ENCODE measurements around the gene SUSD3.

Gene SUSD3

DNA sequence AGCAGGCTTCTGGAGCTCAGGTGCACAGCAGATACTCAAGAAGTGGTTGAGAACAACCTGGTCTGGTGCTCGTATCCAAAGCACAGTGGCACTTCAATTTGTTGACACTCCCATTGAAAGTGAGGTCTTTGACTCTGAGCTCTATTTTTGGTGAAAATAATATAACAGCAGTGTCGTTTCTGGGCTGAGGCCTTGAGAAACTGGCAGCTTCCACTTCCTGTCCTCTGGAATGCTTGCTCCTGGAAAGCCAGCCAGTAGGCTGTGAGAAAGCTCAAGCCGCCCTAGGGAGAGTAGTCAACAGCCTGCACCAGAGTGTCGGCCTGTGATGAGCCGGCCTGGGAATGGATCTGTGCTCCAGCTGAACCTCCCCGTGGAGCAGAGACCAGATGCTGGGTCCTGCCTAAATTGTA is 6.8 kb upstream of the SUSD3 start:
- DNase-seq (ENCODE audit: low read depth in 1 of 2, low spot score in 1 of 2) = no peak

DNA sequence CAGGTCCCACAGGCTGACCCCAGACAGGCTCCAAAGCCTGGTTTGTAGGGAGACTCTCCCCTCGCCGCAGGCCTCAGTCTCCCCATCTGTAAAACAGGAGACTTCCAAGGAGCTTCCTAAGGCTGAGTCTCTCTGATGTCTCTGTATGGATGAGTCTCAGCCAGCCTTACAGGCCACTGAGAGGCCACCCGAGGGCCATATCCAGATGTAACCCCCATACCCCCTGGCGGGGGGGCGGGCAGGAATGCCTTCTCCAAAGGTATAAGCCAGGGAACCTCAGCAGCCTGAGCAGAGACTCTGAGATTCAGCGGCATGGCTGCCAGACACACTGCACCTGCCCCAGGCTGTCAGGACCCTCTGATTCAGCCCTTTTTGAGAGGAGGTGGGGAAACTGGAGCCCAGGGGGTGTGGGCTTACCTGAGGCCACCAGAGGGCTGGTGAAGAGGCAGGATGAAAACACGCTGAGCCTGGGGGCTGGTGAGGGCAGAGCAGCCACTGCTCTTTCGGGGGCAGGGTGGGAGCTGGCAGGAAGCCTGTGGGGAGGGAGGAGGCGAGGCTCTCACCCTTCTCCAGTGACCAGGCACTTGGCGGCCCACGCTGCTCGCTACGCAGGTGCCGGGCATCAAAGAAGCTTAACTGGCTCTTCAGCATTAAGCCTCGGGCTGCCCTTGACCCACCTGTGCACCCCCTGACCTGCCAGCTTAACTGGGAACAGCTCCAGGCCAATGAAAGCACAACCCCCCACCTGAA is 5.5 kb upstream of the SUSD3 start:
- no peak for DNase-seq (ENCODE audit: low read depth in 1 of 2, low spot score in 1 of 2)

DNA sequence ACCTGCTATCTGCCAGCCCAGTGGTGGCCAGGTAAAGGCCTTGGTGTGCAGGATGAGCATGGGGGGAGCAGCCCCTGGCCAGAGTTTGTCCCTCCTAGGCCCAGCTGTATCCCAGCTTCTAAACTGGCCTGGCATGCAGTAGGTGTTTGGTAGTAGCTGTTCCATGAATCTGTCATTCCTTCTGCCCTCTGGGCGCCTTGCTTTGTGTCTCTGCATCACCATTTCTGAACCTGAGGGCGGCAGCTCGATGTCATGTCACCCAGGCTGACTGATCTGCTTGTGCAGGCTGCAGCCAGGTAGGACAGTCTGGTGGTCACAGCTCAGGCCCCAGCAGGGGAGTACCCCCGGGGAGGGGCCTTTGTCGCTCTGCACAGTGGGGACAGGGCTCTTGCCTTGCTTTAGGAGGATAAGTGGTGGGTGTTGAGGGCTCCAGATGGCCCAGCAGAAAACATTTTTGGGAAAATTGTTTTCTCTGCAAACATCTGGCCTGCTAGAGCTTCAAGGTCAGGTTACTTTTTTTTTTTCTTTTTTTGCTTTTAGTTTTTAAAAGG is 4.6 kb upstream of the SUSD3 start:
- DNase-seq (ENCODE audit: low read depth in 1 of 2, low spot score in 1 of 2) = no peak

DNA sequence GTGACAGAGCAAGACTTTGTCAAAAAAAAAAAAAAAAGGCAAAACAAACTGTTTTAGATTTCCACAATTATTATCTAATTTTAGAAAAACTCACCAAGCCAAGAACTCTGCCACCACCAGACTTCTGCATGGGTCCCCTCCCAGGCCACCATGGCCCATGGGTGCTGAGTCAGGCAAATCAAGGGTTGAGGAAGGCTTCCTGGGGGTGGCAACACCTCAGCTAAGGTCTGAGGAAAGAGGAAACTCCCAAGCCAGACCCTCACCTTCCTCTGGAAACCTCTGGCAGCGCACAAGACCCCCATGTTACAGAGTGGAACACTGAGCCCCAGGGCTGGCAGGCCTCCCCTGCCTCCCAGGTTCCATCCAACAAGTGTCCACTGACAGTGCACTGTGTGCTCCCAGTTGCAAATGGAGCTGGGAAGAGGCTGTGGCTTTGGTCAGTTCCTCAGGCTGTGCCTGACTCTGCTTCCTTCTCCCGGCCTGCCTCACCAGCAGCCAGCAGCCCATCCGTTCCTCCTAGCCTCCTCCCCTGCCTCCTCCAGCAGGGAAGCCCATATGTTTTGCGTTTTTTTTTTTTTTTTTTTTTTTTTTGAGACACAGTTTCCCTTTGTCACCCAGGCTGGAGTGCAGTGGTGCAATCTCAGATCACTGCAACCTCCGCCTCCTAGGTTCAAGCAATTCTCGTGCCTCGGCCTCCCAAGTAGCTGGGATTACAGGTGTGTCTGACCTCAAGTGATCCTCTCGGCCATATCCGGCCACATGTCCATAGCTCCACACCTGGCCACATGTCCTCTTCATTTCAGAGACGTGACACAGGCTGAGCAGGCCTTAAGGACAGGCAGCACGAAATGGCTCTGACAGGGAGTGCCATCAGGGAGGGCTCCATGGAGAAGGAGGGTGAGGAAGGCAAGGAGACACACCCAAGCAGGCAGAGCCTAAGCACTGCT is 3.5 kb upstream of the SUSD3 start:
- no peak for DNase-seq (ENCODE audit: low read depth in 1 of 2, low spot score in 1 of 2)

DNA sequence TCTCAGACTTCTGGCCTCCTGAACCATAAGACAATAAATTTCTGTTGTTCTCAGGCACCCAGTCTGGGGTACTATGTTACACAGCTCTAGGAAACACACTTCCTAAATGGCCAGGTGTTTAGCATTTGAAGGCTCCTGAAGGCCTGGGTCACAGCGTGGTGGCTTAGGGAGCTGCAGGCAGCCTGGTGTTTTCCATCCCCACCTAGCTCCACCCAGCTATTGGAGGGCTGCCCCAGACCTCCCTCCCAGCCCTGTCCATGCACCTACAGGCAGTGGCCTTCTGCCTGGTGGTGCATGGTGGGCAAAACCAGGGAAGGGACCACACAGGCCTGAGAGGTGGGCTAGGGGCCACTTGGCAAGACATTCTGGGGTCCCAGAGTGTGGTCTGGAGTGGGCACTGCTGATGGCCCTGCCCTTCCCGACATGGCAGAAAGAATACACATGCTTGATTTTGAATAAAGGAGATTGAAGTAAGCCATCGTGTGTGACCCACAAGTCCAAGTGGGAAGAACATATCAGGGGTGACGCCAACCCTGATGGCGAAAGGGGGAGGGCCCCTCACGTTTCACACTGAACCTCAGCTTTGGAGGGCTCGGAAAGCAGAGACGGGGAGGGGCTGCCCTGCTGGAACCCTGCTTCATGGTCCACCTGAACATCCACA is 1.3 kb upstream of the SUSD3 start:
- DNase-seq (ENCODE audit: low read depth in 1 of 2, low spot score in 1 of 2) = no peak

DNA sequence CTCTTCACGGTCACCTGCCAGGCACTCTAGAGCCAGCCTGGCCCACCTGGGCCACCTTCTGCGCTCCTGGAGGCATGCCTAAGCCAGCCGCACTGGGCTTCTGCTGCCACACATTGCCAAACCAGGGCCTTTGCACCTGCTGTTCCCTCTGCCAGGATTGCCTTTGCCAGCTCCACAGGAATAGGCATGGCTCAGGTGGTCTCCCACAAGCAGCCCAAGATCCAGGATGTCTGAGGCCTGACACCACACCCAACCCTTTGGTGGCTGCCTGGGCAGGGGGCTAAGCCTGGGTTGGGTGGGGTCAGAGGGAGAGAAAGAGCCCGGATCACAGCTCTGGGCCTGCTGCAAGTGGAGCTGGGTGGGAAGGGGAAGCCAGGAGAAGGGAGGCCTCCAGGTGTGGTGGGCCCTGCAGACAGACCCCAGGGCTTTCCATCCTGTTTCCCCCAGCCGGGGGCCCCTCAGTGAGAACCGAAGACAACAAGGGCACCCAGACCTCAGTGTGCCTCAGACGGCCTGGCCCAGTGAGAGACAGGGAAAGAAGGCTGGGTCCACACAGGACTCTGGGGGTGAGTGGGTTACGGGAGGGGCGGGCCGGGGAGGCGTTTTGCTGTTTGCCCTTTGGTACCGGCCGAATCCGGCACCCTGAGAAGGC is 672 bp upstream of the SUSD3 start:
- DNase-seq (ENCODE audit: low read depth in 1 of 2, low spot score in 1 of 2) = no peak

DNA sequence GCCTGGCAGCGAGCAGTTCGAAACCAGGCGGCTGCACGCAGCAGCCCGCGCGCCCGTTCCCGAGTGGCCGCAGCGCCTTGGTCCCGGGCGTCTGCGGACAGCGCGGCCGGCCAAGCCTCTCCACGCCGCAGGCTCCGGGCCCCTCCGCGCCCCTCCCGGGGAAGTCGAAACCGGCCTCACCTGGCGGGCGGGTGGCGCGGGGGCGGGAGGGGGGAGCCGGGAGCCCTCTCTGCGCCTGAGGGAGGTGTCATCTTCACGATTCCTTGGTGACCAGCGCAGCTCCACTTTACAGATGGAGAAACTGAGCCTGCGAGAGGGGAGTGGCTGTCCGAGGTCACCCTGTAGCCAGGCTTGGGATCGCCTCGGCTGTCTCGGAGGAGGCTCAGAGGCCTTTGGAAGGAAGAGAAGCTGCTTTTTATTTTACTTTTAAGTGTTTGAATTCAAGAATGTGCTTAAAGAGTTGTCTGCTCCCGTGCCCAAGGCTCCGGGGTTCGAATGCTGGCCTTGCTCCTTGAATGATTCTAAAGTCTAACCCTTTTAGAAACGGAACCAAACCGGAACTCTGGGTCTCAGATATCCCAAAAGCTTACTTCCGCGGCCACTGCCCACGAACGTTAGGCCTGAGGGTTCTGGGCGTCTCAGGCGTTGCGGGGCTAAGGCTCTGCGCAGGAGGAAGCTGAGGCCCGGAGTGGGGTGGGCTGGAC is 662 bp downstream of the SUSD3 start:
- no peak for DNase-seq (ENCODE audit: low read depth in 1 of 2, low spot score in 1 of 2)

DNA sequence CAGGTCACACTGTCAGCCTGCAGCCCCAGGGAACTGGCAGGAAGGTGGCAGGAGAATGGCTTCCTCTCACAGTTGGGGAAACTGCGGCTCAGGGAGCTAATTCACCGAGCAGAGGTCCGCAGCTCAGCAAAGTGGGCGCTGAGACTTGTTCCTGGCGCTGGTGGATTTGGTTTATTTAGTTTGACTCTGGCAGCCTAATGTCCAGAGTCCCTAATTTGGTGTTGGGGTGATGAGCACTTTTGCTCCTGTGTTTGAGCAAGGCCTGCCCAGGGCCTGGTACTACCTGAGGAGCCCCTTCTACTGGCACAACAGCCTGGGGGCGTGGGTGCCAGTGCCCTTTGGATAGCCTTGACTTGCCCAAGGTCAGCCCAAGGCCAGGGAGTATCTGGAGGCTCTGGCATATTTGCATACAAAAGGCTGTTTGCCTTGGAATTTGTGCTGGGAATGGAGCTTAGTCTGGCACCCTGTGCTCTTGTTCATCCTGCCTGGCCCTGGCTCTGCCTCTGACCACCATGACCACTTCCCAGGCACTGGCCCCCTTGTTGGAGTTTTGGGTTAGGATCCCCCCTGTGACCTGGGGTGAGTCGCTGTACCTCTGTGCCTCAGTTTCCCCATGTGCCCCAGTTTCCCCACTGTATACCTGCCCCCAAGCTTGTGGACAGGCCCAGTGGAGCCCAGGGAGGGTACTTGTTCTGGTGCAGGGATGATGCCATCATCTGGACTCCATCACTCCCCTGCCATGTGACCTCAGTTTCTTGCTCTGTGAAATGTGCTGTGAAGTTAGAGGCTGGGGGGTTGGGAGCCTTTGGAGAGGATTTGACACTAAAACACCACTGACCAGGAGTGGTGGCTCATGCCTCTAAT is 1.4 kb downstream of the SUSD3 start:
- DNase-seq (ENCODE audit: low read depth in 1 of 2, low spot score in 1 of 2) = no peak

DNA sequence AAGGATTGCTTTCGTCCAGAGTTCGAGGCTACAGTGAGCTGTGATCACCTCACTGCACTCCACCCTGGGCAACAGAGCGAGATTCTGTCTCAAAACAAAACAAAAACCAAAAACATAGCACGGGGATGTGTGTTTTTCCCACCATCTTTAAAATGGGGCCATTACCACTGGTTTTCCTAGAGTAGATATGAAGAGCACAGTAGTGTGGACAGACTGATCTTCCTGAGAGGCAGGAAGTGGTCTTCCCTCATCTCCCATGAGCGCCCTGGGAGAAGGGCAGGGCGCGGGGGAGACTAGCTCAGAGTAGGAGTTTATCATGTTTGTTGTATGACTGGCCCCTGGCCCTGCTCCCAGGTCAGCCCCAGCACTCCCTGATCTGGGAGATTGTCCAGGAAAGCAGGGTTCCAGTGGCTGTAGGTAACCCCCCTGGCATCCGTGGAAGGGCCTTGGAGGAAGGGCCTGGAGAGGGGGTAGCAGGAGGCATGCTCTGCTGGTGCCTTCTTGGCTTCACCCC is 2.3 kb downstream of the SUSD3 start:
- no peak for DNase-seq (ENCODE audit: low read depth in 1 of 2, low spot score in 1 of 2)

DNA sequence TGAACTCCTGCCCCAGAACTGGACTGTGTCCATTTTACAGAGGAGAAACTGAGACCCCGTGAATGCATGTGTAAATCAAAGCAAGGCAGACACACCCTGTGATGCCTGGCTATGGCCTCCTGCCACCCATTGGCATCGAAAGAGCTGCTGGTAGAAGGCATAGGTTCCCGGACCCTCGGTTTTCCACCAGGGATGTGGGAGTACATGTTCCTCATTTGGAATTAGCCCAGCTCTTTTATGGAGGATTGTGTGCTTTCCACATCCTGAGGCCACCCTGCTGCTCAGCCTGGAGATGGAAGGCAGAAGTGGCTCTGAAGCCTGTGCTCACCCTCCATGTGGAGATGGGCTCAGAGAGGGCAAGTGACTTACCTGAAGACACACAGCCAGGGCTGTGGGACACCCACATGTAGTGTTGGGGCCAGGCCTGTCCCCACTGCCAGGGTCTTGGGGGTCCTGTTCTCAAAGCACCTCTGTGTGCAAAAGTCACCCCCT is 2.8 kb downstream of the SUSD3 start:
- no peak for DNase-seq (ENCODE audit: low read depth in 1 of 2, low spot score in 1 of 2)

DNA sequence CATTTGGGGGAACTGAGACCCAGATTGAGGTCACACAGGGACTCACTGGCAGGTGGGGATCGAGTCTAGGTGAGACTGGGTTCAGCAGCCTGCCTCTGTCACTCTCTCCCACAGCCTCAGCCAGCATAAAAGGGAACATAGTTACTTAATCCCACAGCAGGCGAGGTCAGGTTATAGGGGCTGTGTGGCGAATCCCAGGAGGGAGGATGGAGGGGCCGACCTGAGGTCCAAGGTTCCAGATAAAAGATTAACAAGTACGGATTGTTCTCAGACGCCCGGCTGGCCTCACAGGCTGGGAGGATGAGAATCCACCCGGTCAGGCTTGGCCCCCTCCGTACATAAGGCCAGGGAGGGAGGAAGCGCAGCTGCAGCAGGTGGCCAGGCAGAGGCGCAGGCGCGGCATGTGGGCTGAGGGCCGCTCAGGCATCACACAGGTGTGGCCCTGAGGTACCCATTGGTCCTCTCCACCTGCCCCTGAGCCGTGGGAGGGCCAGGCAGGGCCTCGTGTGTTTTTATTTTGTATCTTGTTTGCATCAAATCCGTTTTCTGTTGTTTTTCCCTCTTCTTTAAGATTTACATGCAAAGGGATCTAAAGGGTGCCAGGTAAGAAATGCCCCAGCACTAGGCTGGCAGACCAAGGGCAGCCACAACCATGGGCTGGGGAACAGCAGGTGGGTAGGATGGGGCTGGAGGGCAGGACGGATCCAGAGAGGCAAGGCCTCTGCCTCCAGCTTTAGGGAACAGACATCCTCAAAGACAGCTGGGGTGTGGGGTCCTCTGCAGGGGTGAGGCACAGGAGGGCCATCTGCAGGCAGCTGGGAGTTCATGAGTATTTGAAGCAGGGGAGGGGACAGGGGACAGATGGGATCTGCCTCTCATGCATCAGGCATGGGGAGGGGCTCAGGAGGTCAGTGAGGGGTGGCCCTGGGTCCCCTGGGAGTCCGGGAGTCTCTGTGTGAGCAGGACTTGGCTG is 3.6 kb downstream of the SUSD3 start:
- DNase-seq (ENCODE audit: low read depth in 1 of 2, low spot score in 1 of 2) = no peak

DNA sequence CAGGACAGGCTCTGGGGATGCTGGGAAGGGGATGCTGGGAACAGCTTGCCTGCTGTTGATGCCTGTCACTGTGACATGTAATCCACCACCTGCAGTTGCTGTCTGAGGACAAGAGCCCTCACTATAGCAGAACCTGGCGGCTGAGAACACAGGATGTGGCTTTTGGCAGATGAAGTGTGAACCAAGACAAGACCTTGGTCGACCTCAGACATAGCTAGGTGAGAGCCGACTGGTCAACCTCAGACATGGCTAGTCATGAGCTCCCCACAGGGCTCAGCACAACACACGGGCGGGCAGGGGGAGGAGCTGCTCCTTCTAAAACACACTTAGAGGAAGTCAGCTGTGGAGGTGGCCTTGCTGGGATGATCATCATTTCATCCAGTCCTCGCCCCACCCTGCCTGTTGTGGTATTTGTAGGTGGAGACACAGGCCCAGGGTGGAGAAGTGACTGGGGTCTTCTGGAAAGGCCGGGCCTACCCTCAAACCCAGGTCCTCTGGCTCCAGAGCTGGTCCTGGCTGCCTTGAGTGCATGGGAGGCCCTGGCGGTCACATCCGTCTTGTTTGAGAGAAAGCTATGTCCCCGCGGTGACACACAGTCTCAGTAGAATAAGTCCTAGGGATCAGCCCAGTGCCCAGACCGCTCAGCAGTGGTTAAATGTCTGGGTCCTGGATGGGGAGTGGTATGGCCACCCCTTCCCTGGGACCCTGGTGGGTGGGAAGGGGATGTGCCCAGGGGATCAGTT is 6.1 kb downstream of the SUSD3 start:
- peak; percentile 76 to 80 for DNase-seq (ENCODE audit: low read depth in 1 of 2, low spot score in 1 of 2)

DNA sequence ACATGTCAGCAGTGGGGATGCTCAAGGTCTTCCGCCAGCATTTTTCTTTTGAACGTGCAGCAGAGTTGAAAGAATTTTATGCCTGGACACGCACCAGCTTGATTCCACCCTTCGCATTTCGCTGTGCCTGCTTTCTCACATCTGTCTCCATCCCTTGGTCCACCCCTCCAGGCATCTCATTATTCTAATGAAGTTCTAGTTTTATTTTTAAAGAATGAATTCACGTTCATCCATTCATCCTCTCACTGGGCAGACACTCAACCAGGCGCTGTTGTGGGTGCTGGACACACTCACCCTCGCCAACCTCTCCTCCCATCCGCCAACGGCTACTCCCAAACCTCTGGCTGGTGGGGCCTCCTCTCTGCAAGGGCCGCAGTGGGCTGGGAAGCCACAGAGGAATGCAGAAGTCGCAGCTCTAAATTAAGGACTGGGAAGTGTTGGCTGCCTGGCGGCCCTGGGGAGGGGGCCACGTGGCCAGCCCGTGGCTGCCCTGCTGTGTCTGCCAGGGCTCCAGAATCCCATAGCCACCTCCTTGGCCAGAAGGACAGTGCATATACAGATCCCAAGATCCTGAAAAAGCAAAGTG is 6.7 kb downstream of the SUSD3 start:
- no peak for DNase-seq (ENCODE audit: low read depth in 1 of 2, low spot score in 1 of 2)

DNA sequence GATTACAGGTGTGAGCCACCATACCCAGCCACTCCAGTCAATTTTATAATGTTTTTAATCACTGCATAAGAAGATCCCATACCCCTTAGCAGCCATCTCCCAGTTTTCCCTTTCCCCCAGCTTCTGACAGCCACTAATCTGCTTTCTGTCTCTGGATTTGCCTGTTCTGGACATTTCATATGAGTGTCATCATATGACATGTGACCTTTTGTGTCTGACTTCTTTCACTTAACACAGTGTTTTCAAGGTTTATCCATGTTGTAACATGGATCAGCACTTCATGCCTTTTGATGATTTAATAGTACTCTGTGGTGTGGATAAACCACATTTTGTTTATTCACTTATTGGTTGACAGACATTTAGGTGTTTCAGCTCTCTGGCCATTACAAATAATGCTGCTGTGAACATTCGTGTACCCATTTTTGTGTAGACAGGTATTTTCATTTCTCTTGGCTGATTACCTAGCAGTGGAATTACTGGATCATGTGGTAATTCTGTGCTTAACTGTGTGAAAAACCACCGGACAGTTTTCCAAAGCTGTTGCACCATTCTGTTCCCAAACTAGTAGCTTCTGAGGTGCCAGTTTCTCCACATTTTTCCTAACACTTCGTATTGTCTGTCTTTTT is 8.6 kb downstream of the SUSD3 start:
- no peak for DNase-seq (ENCODE audit: low read depth in 1 of 2, low spot score in 1 of 2)

DNA sequence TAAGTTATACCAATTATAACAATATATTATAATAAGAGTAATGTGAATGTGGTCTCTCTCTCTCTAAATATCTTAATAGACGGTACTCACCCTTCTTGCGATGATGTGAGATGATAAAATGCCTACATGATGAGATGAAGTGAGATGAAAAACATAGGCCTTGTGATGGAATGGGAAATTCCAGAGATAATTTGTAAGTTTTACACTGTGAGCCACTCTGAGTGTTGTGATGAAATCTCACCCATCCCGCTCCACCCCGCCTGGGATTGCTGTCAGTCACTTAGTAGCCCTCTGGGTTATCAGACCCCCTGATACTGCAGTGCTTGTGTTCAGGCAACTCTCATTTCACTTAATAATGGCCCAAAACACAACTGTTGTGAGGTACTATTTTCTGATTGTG is 10.5 kb downstream of the SUSD3 start:
- no peak for DNase-seq (ENCODE audit: low read depth in 1 of 2, low spot score in 1 of 2)

DNA sequence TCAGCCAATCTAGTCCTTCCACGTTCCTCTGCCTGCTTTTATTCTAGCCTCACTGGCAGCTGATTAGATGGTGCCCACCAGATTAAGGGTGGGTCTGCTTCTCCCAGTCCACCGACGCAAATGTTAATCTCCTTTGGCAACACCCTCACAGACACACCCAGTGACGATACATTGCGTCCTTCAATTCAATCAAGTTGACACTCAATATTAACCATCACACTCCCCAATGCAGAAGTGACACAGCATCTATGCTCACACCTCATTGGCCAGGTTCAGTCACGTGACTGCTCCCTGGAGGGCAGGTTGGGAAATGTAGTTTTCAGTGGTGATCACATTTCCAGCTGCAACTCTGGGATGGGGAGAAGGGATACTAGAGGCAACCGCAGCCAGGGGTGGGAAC is 13.0 kb downstream of the SUSD3 start:
- no peak for DNase-seq (ENCODE audit: low read depth in 1 of 2, low spot score in 1 of 2)

Data from activated T-helper 1 cell treated with anti-CD3 and anti-CD28 coated beads, Interleukin-2, amount 50 U/mL, for 16 hours (primary cell).